Measurements from ENCODE around the gene ARRB1.

DNA sequence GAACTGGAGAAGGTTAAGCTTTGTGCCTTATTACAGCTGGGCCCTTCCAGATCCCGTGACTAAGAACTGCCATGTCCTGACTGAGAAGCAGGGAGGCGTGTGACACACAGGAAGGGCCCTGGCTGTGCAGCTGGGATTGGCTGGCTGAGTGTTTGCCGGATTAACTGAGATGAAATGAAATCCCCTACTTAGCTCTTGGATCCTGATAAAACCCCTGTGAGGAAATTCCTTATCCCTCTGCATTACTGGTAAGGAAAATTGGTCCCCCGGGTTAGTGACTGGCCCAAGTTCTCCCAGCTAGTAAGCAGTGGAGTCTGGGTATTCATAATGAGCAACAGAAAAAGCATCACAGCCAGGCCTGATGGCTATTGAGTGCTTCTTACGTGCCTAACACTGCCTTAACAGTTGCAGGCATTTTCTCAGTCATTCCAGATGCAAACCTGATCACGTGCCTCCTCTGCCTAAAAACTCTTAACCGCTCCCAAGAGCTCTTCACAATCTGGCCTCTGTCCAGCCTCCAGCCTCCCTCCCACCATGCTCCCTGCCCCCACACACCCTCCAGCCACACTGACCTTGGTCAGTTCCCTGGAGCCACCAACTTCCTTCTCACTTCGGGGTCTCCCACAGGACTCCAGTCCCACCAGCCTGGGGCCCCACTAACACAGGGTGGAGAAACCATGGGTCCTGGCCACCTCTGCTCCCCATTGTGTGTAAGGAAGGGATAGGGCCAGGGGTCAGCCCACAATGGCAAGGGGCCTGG is 37.8 kb downstream of the ARRB1 start:
- no peak for TF ChIP-seq NR3C1 (CRISPR knock-in tag; conservative IDR thresholded peaks at IDR 0.05; ENCODE audit: low read depth)
- TF ChIP-seq, protein P1, sequence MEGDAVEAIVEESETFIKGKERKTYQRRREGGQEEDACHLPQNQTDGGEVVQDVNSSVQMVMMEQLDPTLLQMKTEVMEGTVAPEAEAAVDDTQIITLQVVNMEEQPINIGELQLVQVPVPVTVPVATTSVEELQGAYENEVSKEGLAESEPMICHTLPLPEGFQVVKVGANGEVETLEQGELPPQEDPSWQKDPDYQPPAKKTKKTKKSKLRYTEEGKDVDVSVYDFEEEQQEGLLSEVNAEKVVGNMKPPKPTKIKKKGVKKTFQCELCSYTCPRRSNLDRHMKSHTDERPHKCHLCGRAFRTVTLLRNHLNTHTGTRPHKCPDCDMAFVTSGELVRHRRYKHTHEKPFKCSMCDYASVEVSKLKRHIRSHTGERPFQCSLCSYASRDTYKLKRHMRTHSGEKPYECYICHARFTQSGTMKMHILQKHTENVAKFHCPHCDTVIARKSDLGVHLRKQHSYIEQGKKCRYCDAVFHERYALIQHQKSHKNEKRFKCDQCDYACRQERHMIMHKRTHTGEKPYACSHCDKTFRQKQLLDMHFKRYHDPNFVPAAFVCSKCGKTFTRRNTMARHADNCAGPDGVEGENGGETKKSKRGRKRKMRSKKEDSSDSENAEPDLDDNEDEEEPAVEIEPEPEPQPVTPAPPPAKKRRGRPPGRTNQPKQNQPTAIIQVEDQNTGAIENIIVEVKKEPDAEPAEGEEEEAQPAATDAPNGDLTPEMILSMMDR (IDR thresholded peaks at IDR 0.05): no peak
